ENCODE data around the gene SEMA6A.

- TF ChIP-seq GATA3 (IDR thresholded peaks at IDR 0.05; ENCODE audit: low read depth, low read length): no peak
- TF ChIP-seq GATA2 (IDR thresholded peaks at IDR 0.05; ENCODE audit: low read depth, low read length): no peak
Observed at GRCh38 chr5:116428413-116428812, 146.2 kb downstream of the SEMA6A start.
